OCI-LY1 (cell line): Measurements from ENCODE around the gene DIPK1B.

Experiments
- H2AFZ ChIP-seq: fragments of 200-600 bp; sonication (generic), shearing (Covaris generic); 2 replicates; pipeline ENCODE4 v1.6.0; 2014; ENCODE audit warnings: antibody characterized with exemption, mild to moderate bottlenecking, low read length
- H3F3A ChIP-seq: fragments of 200-600 bp; sonication (generic), shearing (Covaris generic); 2 replicates; pipeline ENCODE4 v1.6.0; 2014; ENCODE audit warnings: mild to moderate bottlenecking, antibody characterized with exemption, low read length, moderate library complexity; ENCODE audit not compliant: insufficient read depth
- H3K27ac ChIP-seq: fragments of 200-600 bp; sonication (generic); 2 replicates; pipeline ENCODE4 v1.5.1; 2014; ENCODE audit warnings: low read length, mixed run types, mild to moderate bottlenecking, low read depth; ENCODE audit not compliant: poor library complexity, severe bottlenecking
- H3K27me3 ChIP-seq: fragments of 200-600 bp; sonication (generic); 2 replicates; pipeline ENCODE4 v1.6.0; 2014; ENCODE audit warnings: antibody characterized with exemption, mild to moderate bottlenecking, low read length, moderate library complexity; ENCODE audit not compliant: insufficient read depth
- H3K36me3 ChIP-seq: fragments of 200-600 bp; sonication (generic); 2 replicates; pipeline ENCODE4 v1.6.1; 2014; ENCODE audit warnings: mild to moderate bottlenecking, antibody characterized with exemption, low read length, moderate library complexity, mixed read lengths; ENCODE audit not compliant: insufficient read depth
- H3K4me1 ChIP-seq: fragments of 200-600 bp; sonication (generic); 2 replicates; pipeline ENCODE4 v1.5.1; 2014; ENCODE audit warnings: mild to moderate bottlenecking, low read length, moderate library complexity; ENCODE audit not compliant: insufficient read depth, severe bottlenecking
- H3K4me2 ChIP-seq: fragments of 200-600 bp; sonication (generic), shearing (Covaris generic); 2 replicates; pipeline ENCODE4 v1.6.1; 2014; ENCODE audit warnings: low read length
- H3K4me3 ChIP-seq: fragments of 200-600 bp; sonication (generic); 2 replicates; pipeline ENCODE4 v1.5.1; 2014; ENCODE audit warnings: low read length, low read depth, mild to moderate bottlenecking, mixed read lengths; ENCODE audit not compliant: poor library complexity, severe bottlenecking
- H3K79me2 ChIP-seq: fragments of 200-600 bp; shearing (Covaris generic); 2 replicates; pipeline ENCODE4 v1.6.1; 2016; ENCODE audit warnings: mixed run types, low read length, mixed read lengths; ENCODE audit not compliant: insufficient read depth
- H3K9ac ChIP-seq: fragments of 200-600 bp; sonication (generic), shearing (Covaris generic); 2 replicates; pipeline ENCODE4 v1.6.1; 2014; ENCODE audit warnings: mild to moderate bottlenecking, low read length, mixed read lengths
- H3K9me2 ChIP-seq: fragments of 200-600 bp; sonication (generic), shearing (Covaris generic); 2 replicates; pipeline ENCODE4 v1.6.1; 2014; ENCODE audit warnings: low read depth, mild to moderate bottlenecking, low read length, mixed read lengths
- H3K9me3 ChIP-seq: fragments of 200-600 bp; shearing (Covaris generic); 2 replicates; pipeline ENCODE4 v1.6.1; 2014; ENCODE audit warnings: low read length, mixed read lengths
- H4K20me1 ChIP-seq: fragments of 200-600 bp; sonication (generic), shearing (Covaris generic); 2 replicates; pipeline ENCODE4 v1.6.0; 2016; ENCODE audit warnings: mild to moderate bottlenecking, low read length; ENCODE audit not compliant: insufficient read depth
- CTCF ChIP-seq: fragments of 200-600 bp; sonication (generic), shearing (Covaris generic); IDR thresholded peaks from 2 replicates; pipeline ENCODE4 v1.5.1; 2017; ENCODE audit warnings: mild to moderate bottlenecking, antibody characterized with exemption, low read length, moderate library complexity, mixed read lengths
- EZH2 ChIP-seq: fragments of 200-600 bp; sonication (generic), shearing (Covaris generic); IDR thresholded peaks from 2 replicates; pipeline ENCODE4 v1.8.0; 2017; ENCODE audit warnings: borderline replicate concordance, mixed run types, mild to moderate bottlenecking, antibody characterized with exemption, low read length, moderate library complexity, mixed read lengths

Gene DIPK1B

DNA sequence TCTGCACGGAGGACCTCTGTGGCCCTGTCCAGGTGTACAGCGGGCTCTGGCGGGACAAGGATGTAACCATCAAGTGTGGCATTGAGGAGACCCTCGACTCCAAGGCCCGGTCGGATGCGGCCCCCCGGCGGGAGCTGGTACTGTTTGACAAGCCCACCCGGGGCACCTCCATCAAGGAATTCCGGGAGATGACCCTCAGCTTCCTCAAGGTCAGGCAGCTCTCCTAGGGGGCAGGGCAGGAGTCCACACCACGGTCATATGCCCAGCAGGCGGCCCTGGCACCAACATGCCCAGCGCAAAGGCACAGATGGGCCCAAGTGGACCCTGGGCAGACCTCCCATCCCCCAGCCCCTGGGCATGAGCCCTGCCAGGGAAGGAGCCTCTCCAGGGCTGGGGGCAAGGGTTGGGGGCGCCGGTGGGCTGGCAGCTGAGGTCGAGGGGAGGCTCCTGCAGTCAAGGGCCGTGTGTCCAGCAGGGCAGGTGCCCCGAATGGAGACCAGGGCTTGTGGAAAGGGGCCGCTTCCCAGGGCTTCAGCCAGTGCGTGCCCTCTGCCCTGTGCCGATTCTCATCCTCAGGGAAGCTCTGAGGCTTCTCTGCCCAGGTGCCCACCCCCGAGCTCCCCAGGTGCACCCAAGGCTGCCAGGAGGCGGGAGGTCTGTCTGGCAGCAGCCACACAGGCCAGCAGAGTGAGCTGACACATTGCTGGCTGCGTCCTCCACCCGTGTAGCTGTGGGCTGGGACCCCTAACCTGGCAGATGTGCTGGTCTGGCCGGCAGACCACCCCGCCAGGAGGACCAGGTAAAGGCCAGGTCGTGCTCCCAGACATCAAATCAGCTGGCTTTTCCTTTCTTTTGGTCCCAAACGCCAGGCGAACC, 10.0 kb downstream of the DIPK1B start:
- H3K27me3 ChIP-seq: 0 out of 2 replicates have a peak, but pooled peaks cover 8% of the 10 kb centered on the region
- peaks cover 54% of the 10 kb centered on the region for H3K36me3 ChIP-seq
- peaks cover 17% of the 10 kb centered on the region for H3K4me1 ChIP-seq
- no peak overlapping the region for H3K9ac ChIP-seq
- TF ChIP-seq CTCF (no peak), EZH2 (no peak)
- H3K4me3 ChIP-seq: no peak overlapping the region
- no peaks in the 10 kb centered on the region for H3K9me3 ChIP-seq
- no peaks in the 10 kb centered on the region for H4K20me1 ChIP-seq
- H3K79me2 ChIP-seq: no peaks in the 10 kb centered on the region
- no peak overlapping the region for H3K4me2 ChIP-seq
- H3F3A ChIP-seq: no peaks in the 10 kb centered on the region
- H3K9me2 ChIP-seq: no peaks in the 10 kb centered on the region
- H3K27ac ChIP-seq: no peak overlapping the region
- no peak overlapping the region for H2AFZ ChIP-seq

GRCh38 chr9:136722969-136723356, 10.6 kb downstream of the DIPK1B start:
- peaks cover 17% of the 10 kb centered on the region for H3K4me1 ChIP-seq
- TF ChIP-seq CTCF: no peak
- no peak for TF ChIP-seq EZH2
- no peak overlapping the region for H2AFZ ChIP-seq
- H3K27ac ChIP-seq: no peak overlapping the region
- no peak overlapping the region for H3K4me3 ChIP-seq
- H3K9ac ChIP-seq: no peak overlapping the region
- no peaks in the 10 kb centered on the region for H3K9me2 ChIP-seq
- H3K36me3 ChIP-seq: peaks cover 56% of the 10 kb centered on the region
- H3K4me2 ChIP-seq: no peak overlapping the region
- H3F3A ChIP-seq: no peaks in the 10 kb centered on the region
- H3K27me3 ChIP-seq: 0 out of 2 replicates have a peak, but pooled peaks cover 8% of the 10 kb centered on the region
- H4K20me1 ChIP-seq: no peaks in the 10 kb centered on the region
- no peaks in the 10 kb centered on the region for H3K9me3 ChIP-seq
- H3K79me2 ChIP-seq: no peaks in the 10 kb centered on the region

- Histone ChIP-seq H3K4me2 (no peak overlapping the region), H3K4me1 (peaks cover 21% of the 10 kb centered on the region), H3K9ac (no peak overlapping the region), H3K36me3 (peaks cover 56% of the 10 kb centered on the region), H3K27me3 (0 out of 2 replicates have a peak, but pooled peaks cover 3% of the 10 kb centered on the region), H3K27ac (no peak overlapping the region), H2AFZ (no peak overlapping the region), H3K79me2 (no peaks in the 10 kb centered on the region), H4K20me1 (no peaks in the 10 kb centered on the region), H3F3A (no peaks in the 10 kb centered on the region), H3K9me3 (no peaks in the 10 kb centered on the region), H3K4me3 (no peak overlapping the region), H3K9me2 (no peaks in the 10 kb centered on the region)
- no peak for TF ChIP-seq EZH2
Measured at GRCh38 chr9:136723362-136723976, 11.1 kb downstream of the DIPK1B start.
